HG03139 (cell line): ENCODE results near the gene NUDT22.
A peak's percentile ranks its signal among the peaks of the same experiment; 100 is the strongest.
"Not testable (repeated sequence)": the region's sequence is repeated elsewhere in the genome, so short reads cannot be mapped to it uniquely, and the experiment has no call there.

Source experiments
- ATAC-seq: cut with Tn5 transposase; IDR thresholded peaks from one replicate; pipeline ENCODE4 v1.9.1; 2021; ENCODE audit not compliant: unreplicated experiment

NUDT22 gene

GRCh38 chr11:64241491-64242374 is 15.7 kb downstream of the NUDT22 start:
- ATAC-seq, result peak; percentile 0

- ATAC-seq, result no peak
These were observed 17.3 kb downstream of the NUDT22 start for GRCh38 chr11:64243236-64243854.

DNA sequence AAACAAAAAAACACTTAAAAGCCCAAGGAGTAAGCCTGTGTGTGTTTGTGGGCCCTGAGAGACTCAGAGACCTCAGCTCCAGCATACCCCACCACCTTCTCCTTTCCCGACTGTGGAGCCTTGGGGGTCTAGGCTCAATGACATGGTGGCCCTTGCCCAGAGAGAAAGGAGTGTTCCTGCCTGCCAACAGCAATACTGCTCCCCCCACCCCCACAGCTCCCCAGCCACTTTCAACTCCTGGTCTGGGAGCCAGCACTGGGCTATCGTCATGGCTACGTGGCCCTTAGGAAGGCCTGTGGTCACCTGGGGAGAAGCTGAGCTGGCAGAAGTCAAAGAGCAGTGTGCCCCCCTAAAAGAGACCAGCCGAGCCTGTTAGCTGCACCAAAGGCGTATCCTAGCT is 18.0 kb downstream of the NUDT22 start:
- ATAC-seq, result no peak

GRCh38 chr11:64244966-64245365 is 18.9 kb downstream of the NUDT22 start:
- ATAC-seq, result no peak

GRCh38 chr11:64245401-64245796 is 19.3 kb downstream of the NUDT22 start:
- no peak for ATAC-seq

- no peak for ATAC-seq
These were observed 19.9 kb downstream of the NUDT22 start for GRCh38 chr11:64245797-64246620.

DNA sequence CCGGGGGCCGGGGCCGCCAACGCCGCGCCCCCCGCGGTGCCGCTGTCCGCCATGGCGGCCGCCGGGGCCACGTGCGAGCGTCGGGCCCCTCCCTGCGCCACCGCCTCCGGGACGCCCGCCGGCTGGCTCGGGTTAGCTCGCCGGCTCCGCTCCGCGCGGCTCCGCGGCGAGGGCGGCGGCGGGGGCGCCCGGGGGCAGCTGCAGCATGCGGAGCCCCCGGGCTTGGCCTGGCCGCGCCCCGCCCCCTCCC is 20.5 kb downstream of the NUDT22 start:
- ATAC-seq, result not testable (repeated sequence)

DNA sequence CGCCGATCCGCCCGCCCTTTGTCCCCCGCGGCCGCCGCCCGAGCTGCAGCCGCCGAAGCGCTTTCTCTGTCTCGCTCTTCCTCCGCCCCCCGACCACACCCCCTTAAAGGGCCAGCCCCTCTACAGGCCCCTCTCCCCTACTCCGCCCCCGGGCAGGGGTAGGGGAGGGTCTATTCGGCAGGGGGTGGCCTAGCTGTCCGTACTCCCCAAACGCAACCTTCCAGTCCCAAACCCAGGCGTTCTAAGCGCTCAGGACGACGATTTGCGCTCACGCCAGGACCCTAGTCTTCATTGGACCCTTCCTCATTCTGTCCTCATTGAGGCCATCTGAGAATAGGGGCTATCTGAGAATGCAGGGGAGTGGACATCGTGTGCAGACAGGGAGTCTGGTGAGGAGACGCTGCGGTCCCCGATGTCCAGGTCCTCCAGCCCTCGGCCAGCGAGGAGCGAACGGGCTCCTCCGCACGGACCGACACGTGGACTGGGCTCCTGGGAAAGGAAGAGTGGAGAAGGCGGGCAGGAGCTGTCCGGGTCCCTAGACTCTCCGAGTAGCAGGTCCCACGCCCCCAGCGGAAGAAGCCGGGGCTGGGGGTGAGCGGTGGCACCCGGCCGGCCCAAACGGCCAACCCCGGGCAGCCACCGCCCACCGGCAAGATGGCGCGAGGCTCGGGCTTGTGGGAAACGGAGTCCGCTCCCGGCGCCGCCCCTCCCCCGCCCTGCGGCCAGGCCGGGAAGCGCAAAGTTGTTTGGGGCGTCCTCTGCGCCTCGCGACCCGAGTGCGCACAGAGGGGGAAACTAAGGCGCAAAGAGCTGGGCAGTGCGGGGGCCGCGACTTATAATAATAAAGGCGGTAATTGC is 21.0 kb downstream of the NUDT22 start, which contains the start of gene PPP1R14B:
Gene PPP1R14B, minus strand, starts transcription at position 73 of the 858 bp plus-strand sequence. CDS start 270 bp downstream, outside the sequence.
- no peak for ATAC-seq

DNA sequence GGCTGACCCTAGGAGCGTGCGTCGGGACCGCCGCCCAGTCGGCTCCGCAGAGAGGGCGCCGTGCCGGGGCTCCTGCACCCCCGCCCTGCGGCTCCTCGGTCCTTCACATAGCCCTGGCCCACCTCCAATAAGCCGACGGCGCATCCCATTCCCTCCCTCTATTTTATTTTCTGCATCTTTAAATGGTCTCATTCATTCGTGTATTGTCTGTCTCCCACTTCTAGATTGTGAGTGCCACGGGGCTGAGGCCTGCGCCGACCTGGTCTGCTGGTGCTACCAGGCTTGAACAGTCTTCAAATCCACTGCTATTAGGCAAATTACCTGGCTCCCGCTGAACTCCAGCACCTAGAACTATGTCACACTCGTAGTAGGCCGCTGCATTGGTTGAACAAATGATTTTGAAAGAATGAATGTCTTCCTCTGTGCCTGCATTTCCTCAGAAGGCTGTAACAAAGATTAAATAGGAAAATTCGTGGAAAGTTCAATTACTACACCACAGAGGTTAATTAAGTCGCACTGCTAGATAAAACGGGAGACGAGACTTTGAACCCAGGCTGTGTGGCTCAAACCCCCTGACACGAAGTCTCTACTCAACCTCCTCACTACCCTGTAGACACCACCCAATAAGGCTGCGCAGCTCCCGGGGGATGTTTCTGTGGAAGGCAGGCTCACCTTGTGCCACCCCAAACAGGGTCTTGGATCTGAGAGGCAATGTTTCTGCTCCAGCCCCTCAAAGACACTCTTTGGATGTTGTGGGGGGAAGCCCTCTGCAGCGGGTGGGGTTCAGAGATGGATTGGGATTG is 21.9 kb downstream of the NUDT22 start:
- ATAC-seq, result no peak

GRCh38 chr11:64248578-64248977 is 22.5 kb downstream of the NUDT22 start:
- ATAC-seq, result no peak

GRCh38 chr11:64249038-64249437 is 23.0 kb downstream of the NUDT22 start:
- ATAC-seq, result no peak

DNA sequence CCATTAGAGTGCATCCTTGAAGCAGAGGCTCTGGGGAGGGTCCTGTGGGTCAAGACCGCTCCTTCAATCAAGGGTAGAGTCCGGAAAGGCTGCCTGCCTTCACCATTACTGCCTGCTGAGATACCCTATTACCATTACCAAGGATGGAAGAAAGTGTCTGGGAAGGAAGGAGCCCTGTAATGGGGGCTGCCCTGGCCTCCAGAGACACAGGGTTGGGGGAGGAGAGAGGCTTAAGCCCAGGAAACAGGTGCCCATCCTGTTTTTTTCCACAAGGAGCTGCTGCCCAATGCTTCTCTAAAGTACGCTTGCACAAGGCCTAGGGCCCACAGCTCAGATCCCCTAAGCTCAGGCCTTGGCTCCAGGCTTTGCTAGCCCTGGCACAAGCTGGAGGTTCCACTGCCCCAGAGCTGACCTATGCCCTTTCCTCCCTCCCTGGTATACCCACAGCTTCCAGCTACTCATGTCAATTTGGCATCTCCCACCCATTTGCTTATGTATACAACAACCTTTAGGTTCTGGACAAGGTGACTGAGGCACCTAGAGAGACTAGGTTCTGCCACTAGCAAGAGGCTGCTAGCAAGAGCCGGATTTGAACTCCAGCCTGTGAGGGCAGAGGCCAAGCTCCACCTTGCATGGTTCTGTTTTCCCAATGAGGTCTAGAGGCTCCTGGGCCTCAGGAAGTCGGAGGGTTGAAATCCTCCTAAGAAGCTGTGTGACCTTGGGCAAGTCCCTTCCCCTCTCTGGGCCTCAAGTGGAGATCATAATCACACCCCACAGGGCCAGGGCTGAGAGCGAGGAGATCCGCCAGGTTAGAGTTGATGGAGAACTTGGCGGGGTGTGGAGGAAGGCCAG is 23.7 kb downstream of the NUDT22 start:
- no peak for ATAC-seq

- ATAC-seq, result no peak
These were observed 24.4 kb downstream of the NUDT22 start for GRCh38 chr11:64250415-64251015.

- peak; percentile 39 for ATAC-seq
These were observed 25.1 kb downstream of the NUDT22 start, which contains the start of gene PLCB3 for GRCh38 chr11:64251016-64251752. PLCB3 (plus strand) TSS chr11:64251530; CDS start chr11:64251650, 120 bp downstream.

- peak; percentile 13 for ATAC-seq
These were observed 25.6 kb downstream of the NUDT22 start for GRCh38 chr11:64251753-64252002.

GRCh38 chr11:64252003-64252872 is 26.2 kb downstream of the NUDT22 start:
- ATAC-seq, result no peak

DNA sequence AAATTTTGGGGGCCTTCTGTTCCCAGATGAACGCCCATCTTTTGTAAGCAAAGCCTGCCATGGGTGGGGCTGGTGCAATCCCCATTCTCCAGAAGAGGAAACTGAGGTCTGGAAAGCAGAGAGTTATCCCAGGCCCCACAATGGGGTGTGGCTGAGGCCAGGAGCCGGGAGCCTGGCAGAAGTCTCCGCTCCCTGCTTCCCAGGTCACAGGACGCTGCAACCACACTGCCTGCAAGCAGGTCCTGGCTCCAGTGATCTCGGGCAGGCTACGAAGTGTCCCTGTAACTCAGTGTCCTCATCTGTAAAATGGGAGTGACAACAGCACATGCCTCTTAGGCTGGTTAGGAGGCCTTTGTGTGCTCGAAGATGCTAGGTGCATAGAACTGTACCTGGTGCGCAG is 27.0 kb downstream of the NUDT22 start:
- ATAC-seq, result no peak
